OCI-LY3 (cell line): ENCODE data around the gene ZNF77.

ENCODE experiments used
- CTCF ChIP-seq: fragments of 200-600, 300-600 bp; sonication (generic); IDR thresholded peaks from 2 replicates; pipeline ENCODE4 v1.5.1; 2014; ENCODE audit warnings: antibody characterized with exemption, low read length, low read depth
- EZH2phosphoT487 ChIP-seq: fragments of 200-600 bp; shearing (Covaris generic); IDR thresholded peaks from 2 replicates; pipeline ENCODE4 v1.6.1; 2018; ENCODE audit warnings: antibody characterized with exemption, mixed run types, low read depth

DNA sequence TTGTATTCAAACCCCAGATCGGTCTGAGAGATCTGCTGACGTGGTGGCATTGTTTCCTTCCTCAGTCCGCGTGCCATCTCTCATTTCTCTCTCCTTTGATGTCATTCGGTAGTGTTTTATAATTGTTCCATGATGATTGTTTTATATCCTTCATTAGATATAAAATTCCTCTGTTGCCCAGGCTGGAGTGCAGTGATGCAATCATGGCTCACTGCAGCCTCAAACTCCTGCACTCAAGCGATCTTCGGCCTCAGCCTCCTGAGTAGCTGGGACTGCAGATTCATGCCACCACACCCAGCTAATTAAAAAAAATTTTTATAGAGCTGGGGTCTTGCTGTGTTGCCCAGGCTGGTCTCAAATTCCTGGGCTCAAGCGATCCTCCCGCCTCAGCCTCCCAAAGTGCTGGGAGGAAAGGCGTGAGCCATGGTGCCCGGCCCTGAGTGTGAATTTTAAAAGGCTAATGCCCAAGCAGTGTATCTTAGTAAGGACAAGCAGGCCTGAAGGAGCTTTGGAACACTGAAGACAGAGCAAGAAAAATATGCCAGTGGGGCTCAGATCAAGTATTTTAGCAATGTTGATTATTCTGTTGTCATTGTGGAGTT is 38.8 kb downstream of the ZNF77 start:
- TF ChIP-seq CTCF, result no peak
- TF ChIP-seq EZH2phosphoT487, result no peak
